Fibroblast of lung (primary cell): Measurements from ENCODE around the gene DZIP1L. TPM values are rescaled to one million over a fixed set of nuclear protein-coding genes. Genes with fewer than 3 reads are reported as not detected.
A peak's percentile ranks its signal among the peaks of the same experiment; 100 is the strongest.

Source experiments
- DNase-seq, 2 donors: peaks; one replicate each; pipeline versions ENCODE4 v3.0.0 to v3.0.0-alpha.2; 2010; ENCODE audit warnings: low read depth in 2 of 2
- H2AFZ ChIP-seq: 2 replicates; pipeline ENCODE4 v1.5.1; 2012; ENCODE audit warnings: low read length, control low read depth, inconsistent platforms
- H3K27ac ChIP-seq: 2 replicates; pipeline ENCODE4 v1.5.1; 2011; ENCODE audit warnings: low read length, control low read depth; ENCODE audit not compliant: insufficient read depth
- H3K27me3 ChIP-seq: 2 replicates; pipeline ENCODE4 v1.5.1; 2011; ENCODE audit warnings: mild to moderate bottlenecking, low read length; ENCODE audit not compliant: control insufficient read depth, insufficient read depth
- H3K36me3 ChIP-seq: 2 replicates; pipeline ENCODE4 v1.5.1; 2011; ENCODE audit warnings: low read length; ENCODE audit not compliant: control insufficient read depth, insufficient read depth
- H3K4me1 ChIP-seq: 2 replicates; pipeline ENCODE4 v1.5.1; 2011; ENCODE audit warnings: low read length; ENCODE audit not compliant: control insufficient read depth, insufficient read depth; ENCODE audit errors: extremely low read depth
- H3K4me2 ChIP-seq: 2 replicates; pipeline ENCODE4 v1.5.1; 2011; ENCODE audit warnings: low read length, control low read depth; ENCODE audit not compliant: insufficient read depth; ENCODE audit errors: extremely low read depth
- H3K4me3 ChIP-seq, 4 experiments: fragments of 200-600 bp in 1 of 4; sonication (generic) in 1 of 4; replicated peaks in 1 of 4; 2 replicates each; pipeline ENCODE4 v1.5.1; 2011 to 2016; ENCODE audit warnings: low read length in 4 of 4, low read depth in 3 of 4, mild to moderate bottlenecking in 3 of 4, control low read depth in 2 of 4, inconsistent platforms in 1 of 4, mixed read lengths in 1 of 4; ENCODE audit not compliant: insufficient read depth in 1 of 4; ENCODE audit errors: control extremely low read depth in 1 of 4
- H3K79me2 ChIP-seq: 2 replicates; pipeline ENCODE4 v1.5.1; 2012; ENCODE audit warnings: mild to moderate bottlenecking, low read length, inconsistent platforms; ENCODE audit not compliant: control insufficient read depth, insufficient read depth
- H3K9ac ChIP-seq: 2 replicates; pipeline ENCODE4 v1.5.1; 2011; ENCODE audit warnings: mild to moderate bottlenecking, low read length, control low read depth; ENCODE audit not compliant: insufficient read depth
- H3K9me3 ChIP-seq: 2 replicates; pipeline ENCODE4 v1.5.1; 2012; ENCODE audit warnings: low read depth, low read length; ENCODE audit not compliant: control insufficient read depth, insufficient read depth
- H4K20me1 ChIP-seq: 2 replicates; pipeline ENCODE4 v1.5.1; 2011; ENCODE audit warnings: low read length; ENCODE audit not compliant: control insufficient read depth, insufficient read depth; ENCODE audit errors: extremely low read depth
- CTCF ChIP-seq, 2 donors: IDR thresholded peaks in 1 of 2; conservative IDR thresholded peaks in 1 of 2; 1 replicate in 1 of 2; 2 replicates in 1 of 2; pipeline ENCODE4 v1.5.1; 2011 to 2012; ENCODE audit warnings: low read length in 2 of 2, control low read depth in 1 of 2, inconsistent platforms in 1 of 2, low read depth in 1 of 2, mild to moderate bottlenecking in 1 of 2
- EZH2 ChIP-seq: IDR thresholded peaks from 2 replicates; pipeline ENCODE4 v1.5.1; 2012; ENCODE audit warnings: low read length, control low read depth, mild to moderate bottlenecking; ENCODE audit errors: missing control alignments
- polyA plus RNA-seq, 2 donors: library from polyadenylated mRNA; depleted of rRNA in 1 of 2; stranded (reverse) in 1 of 2; unstranded in 1 of 2; fragments of >200 nt; gene quantifications; 2 replicates each; pipeline ENCODE4 v1.2.1, GENCODE V29; 2011 to 2012; ENCODE audit warnings: missing spikeins in 1 of 2
- total RNA-seq: library from RNA; depleted of rRNA; stranded (reverse); fragments of >200 nt; gene quantifications from 2 replicates; pipeline ENCODE4 v1.2.1, GENCODE V29; 2014

DZIP1L gene
- total and polyA plus RNA-seq, 2 donors (not counting 1 experiment from before 2014, with no cell fraction given), result 8.9 to 22.6 TPM

- no peak overlapping the region for H2AFZ ChIP-seq
- H4K20me1 ChIP-seq, result no peaks in the 10 kb centered on the region
- DNase-seq, result peak; percentile 58 to 72
- H3K4me1 ChIP-seq, result peaks cover 7% of the 10 kb centered on the region
- no peaks in the 10 kb centered on the region for H3K79me2 ChIP-seq
- H3K9ac ChIP-seq, result no peak overlapping the region
- no peak for TF ChIP-seq CTCF (conservative IDR thresholded peaks at IDR 0.05 in 1 of 2, IDR thresholded peaks at IDR 0.05 in 1 of 2; ENCODE audit: low read depth in 1 of 2, low read length in 2 of 2)
- TF ChIP-seq EZH2, result no peak
- H3K9me3 ChIP-seq, result no peaks in the 10 kb centered on the region
- no peaks in the 10 kb centered on the region for H3K27me3 ChIP-seq
- H3K4me3 ChIP-seq, result no peak overlapping the region
- H3K4me2 ChIP-seq, result peak overlapping the region; percentile 60
- H3K27ac ChIP-seq, result peak overlapping the region; percentile 31
- H3K36me3 ChIP-seq, result no peaks in the 10 kb centered on the region
These were observed 9.4 kb upstream of the DZIP1L start for GRCh38 chr3:138124706-138125355.

GRCh38 chr3:138124188-138124587, 8.8 kb upstream of the DZIP1L start:
- H3K79me2 ChIP-seq, result no peaks in the 10 kb centered on the region
- no peak overlapping the region for H3K4me2 ChIP-seq
- no peak for TF ChIP-seq EZH2
- no peak for TF ChIP-seq CTCF (conservative IDR thresholded peaks at IDR 0.05 in 1 of 2, IDR thresholded peaks at IDR 0.05 in 1 of 2; ENCODE audit: low read depth in 1 of 2, low read length in 2 of 2)
- no peak overlapping the region for H2AFZ ChIP-seq
- H3K36me3 ChIP-seq, result no peaks in the 10 kb centered on the region
- peaks cover 7% of the 10 kb centered on the region for H3K4me1 ChIP-seq
- no peaks in the 10 kb centered on the region for H4K20me1 ChIP-seq
- H3K4me3 ChIP-seq, result no peak overlapping the region
- H3K9me3 ChIP-seq, result no peaks in the 10 kb centered on the region
- no peaks in the 10 kb centered on the region for H3K27me3 ChIP-seq
- no peak overlapping the region for H3K9ac ChIP-seq
- no peak for DNase-seq
- H3K27ac ChIP-seq, result no peak overlapping the region

- Histone ChIP-seq H3K27me3 (no peaks in the 10 kb centered on the region), H3K4me1 (peaks cover 2% of the 10 kb centered on the region), H3K36me3 (no peaks in the 10 kb centered on the region), H3K27ac (no peak overlapping the region), H2AFZ (peak overlapping the region; percentile 42), H4K20me1 (no peaks in the 10 kb centered on the region), H3K79me2 (peaks cover 4% of the 10 kb centered on the region), H3K4me2 (no peak overlapping the region), H3K9ac (no peak overlapping the region), H3K4me3 (no peak overlapping the region), H3K9me3 (no peaks in the 10 kb centered on the region)
- TF ChIP-seq CTCF (conservative IDR thresholded peaks at IDR 0.05 in 1 of 2, IDR thresholded peaks at IDR 0.05 in 1 of 2; ENCODE audit: low read depth in 1 of 2, low read length in 2 of 2) (no peak), EZH2 (no peak)
- DNase-seq, result no peak
These were observed 4.0 kb upstream of the DZIP1L start for GRCh38 chr3:138119423-138119766.
